ENCODE data around the gene YAF2.

DNA sequence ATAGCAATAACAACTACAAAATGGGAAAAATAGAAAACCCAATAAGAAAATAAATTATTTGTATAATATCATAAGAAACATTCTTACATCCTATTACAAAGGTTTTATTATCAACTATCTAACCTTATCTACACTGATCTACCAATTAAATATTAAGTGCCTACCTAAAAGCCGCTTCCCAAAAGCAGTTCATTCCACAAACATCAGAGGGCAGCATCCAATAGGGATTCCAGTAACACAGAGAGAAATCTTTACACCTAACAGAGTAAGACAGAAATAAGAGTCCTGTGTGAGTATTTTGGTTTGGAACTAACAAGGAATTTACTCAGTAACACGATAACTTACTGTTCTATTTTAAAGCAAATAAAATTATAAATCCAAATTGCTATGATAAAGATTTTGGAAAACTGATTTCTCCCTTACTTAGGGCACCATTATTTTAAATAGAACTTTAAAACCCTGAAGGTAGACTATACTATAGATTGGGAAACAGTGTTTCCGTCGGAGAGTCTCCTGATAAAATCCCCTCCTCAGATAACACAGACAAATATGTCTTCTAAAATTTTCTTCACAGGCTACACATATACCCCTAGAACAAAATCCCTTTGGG, 108.3 kb downstream of the YAF2 start:
- TF ChIP-seq, protein P1, sequence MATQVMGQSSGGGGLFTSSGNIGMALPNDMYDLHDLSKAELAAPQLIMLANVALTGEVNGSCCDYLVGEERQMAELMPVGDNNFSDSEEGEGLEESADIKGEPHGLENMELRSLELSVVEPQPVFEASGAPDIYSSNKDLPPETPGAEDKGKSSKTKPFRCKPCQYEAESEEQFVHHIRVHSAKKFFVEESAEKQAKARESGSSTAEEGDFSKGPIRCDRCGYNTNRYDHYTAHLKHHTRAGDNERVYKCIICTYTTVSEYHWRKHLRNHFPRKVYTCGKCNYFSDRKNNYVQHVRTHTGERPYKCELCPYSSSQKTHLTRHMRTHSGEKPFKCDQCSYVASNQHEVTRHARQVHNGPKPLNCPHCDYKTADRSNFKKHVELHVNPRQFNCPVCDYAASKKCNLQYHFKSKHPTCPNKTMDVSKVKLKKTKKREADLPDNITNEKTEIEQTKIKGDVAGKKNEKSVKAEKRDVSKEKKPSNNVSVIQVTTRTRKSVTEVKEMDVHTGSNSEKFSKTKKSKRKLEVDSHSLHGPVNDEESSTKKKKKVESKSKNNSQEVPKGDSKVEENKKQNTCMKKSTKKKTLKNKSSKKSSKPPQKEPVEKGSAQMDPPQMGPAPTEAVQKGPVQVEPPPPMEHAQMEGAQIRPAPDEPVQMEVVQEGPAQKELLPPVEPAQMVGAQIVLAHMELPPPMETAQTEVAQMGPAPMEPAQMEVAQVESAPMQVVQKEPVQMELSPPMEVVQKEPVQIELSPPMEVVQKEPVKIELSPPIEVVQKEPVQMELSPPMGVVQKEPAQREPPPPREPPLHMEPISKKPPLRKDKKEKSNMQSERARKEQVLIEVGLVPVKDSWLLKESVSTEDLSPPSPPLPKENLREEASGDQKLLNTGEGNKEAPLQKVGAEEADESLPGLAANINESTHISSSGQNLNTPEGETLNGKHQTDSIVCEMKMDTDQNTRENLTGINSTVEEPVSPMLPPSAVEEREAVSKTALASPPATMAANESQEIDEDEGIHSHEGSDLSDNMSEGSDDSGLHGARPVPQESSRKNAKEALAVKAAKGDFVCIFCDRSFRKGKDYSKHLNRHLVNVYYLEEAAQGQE (IDR thresholded peaks at IDR 0.05; ENCODE audit: insufficient replicate concordance, low read depth), result no peak
- TF ChIP-seq, protein P2, sequence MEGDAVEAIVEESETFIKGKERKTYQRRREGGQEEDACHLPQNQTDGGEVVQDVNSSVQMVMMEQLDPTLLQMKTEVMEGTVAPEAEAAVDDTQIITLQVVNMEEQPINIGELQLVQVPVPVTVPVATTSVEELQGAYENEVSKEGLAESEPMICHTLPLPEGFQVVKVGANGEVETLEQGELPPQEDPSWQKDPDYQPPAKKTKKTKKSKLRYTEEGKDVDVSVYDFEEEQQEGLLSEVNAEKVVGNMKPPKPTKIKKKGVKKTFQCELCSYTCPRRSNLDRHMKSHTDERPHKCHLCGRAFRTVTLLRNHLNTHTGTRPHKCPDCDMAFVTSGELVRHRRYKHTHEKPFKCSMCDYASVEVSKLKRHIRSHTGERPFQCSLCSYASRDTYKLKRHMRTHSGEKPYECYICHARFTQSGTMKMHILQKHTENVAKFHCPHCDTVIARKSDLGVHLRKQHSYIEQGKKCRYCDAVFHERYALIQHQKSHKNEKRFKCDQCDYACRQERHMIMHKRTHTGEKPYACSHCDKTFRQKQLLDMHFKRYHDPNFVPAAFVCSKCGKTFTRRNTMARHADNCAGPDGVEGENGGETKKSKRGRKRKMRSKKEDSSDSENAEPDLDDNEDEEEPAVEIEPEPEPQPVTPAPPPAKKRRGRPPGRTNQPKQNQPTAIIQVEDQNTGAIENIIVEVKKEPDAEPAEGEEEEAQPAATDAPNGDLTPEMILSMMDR (IDR thresholded peaks at IDR 0.05; ENCODE audit: insufficient read depth, low read length), result peak; percentile 33
- TF ChIP-seq GABPA (IDR thresholded peaks at IDR 0.05; ENCODE audit: low read depth), result no peak
- no peak for TF ChIP-seq POLR2AphosphoS5 (IDR thresholded peaks at IDR 0.05; ENCODE audit: low read depth)
- TF ChIP-seq SPI1 (IDR thresholded peaks at IDR 0.05; ENCODE audit: borderline replicate concordance, low read depth), result no peak

Data from HL-60 (cell line).